NCI-H2107 (cell line): Measurements from ENCODE around the gene GPR37L1.
A peak's percentile ranks its signal among the peaks of the same experiment; 100 is the strongest.
"Not testable (repeated sequence)": the region's sequence is repeated elsewhere in the genome, so short reads cannot be mapped to it uniquely, and the experiment has no call there.

Experiments
- DNase-seq: peaks from one replicate; lab custom pipeline; 2025; lab: John Stamatoyannopoulos, UW

GPR37L1 gene

DNA sequence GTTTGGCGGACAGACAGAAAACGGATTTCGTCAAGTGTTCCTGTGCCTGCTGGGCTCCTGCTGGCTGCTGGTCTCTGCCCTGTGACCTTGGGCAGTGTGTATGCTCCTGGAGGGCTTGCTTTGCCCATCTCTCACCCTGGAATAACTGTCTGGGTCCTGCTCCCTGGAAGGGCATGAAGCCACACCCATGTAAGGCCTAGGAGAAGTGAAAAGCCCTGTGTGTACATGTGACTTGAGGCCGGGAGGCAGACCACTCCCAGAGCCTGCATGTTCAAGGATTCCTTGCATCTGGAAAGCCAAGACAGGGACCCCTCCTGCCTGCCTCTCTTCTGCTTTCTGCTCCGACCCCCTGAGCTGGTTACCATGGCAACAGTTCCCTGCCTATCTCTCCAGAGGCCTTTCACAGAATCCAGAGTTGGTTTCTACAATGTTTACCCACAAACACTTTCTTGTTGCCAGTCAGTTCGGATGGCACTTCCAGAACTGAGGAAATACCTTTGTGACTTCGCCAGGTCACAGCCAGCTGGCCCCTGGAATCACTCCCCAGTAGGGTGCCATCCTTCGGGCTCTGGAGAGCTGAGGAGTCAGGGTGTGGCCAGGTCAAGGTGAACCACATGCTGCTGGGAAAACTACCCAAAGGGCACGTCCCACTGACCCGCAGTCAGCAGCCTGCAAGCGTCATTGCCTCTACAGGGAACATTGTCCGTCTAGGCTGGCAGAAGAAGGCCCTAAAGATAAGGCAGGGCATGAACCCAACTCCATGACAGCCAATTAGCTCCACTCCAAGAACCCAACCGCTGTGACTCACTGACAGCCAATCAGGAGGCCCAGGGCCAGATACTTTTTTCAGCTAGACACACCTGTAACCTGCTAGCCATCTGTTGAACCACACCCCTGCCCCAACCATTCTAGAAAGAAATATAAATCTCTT, 14.7 kb upstream of the GPR37L1 start:
- DNase-seq = peak; percentile 37

- no peak for DNase-seq
These were observed 11.7 kb upstream of the GPR37L1 start for GRCh38 chr1:202110977-202111376.

- DNase-seq = not testable (repeated sequence)
These were observed 11.1 kb upstream of the GPR37L1 start for GRCh38 chr1:202111589-202111988.

DNA sequence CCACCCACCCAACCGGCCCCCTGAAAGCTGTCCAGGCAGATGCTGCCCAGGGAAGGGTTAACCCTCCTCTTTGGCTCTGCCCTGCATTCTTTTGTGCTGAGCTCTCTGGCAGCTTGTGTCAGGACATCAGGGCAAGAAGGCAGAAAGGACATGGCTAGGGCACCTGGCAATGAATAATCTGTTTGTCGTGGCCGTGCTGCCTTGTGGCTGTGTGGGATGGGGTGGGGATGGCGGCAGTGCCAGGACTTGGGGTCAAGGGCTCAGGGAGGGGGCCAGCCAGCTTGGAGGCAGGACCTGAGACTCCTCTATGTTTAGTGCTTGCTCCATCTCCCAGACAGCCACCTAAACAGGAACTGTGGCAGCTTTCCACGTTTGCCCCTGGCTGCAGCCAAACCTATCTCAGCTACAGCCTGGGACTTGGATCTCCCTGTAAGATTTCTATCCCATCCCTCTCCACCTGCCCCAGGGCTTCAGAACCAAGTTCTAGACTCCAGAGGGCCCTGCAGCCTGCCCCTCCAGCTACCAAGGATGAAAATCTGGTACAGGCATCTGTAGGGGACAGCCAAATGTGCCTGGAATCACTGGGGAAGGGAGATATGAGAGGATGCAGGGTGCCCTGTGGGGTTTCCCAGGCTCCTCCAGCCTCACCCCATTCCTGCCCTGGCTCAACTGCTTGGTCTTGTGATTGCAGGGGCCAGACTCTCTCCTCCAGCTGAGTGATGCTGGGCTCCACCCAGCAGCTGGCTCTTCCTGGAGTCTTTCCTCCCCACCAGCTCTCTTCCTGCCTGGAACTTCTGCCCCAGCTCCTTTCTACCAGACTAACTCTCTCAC, 9.6 kb upstream of the GPR37L1 start:
- no peak for DNase-seq

DNA sequence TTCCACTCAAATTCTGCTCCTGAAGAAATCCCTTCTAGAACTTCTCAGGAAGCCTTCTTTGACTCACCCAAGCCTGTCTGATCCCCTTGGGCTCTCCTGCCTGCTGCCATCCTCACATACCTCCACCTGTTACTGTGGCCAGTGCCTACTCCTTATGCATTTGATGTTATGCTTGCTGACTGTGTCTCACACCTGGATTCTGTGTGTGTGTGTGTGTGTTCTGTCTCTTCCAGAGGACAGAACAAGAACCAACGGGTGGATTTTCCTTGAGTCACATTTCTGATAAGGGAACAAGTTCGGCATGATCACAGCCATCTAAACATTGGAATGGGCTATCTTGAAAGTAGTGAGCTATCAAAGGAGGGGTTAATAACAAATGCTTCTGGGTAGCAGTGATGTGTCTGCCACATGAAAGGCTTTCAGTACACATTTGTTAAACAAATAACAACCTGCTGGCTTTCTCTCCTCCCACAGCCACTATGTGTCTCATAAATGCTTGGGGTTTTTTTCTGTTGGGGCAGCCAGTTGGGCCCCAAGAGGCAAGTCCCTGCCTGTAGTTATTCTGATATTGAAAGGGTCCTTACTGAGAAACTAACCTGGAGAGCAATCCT, 8.9 kb upstream of the GPR37L1 start:
- no peak for DNase-seq

DNA sequence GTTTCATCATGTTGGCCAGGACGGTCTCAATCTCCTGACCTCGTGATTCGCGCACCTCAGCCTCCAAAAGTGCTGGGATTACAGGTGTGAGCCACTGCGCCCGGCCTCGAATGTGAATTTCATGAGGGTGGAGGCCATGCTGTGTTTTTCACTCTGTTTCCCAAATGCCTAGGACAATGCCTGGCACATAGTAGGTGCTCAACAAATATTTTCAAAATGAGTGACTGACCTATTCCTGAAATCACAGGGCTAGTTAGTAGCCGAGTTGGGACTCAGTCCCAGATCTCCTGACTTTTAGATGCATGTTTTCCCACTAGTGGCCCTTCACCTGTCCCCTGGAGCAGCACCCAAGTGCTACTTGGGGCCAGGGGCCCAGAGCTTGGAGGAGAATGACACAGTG, 6.4 kb upstream of the GPR37L1 start:
- no peak for DNase-seq

DNA sequence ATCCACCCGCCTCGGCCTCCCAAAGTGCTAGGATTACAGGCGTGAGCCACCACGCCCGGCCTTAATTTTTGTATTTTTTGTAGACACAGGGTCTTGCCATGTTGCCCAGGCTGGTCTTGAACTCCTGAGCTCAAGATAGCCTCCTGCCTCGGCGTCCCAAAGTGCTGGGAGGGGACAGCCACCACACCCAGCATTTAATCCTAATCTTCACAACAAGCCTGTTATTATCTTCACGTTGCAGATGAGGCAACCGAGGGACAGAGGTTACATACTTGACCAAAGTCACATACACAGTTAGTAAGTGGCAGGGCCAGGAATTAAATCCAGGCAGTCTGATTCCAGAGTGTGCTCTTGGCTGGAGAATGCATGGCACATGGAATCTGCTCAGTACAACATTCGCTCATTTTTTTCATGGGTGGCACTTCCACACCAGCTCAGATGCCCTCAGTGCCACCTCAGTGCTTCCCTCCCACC, 4.8 kb upstream of the GPR37L1 start:
- no peak for DNase-seq

DNA sequence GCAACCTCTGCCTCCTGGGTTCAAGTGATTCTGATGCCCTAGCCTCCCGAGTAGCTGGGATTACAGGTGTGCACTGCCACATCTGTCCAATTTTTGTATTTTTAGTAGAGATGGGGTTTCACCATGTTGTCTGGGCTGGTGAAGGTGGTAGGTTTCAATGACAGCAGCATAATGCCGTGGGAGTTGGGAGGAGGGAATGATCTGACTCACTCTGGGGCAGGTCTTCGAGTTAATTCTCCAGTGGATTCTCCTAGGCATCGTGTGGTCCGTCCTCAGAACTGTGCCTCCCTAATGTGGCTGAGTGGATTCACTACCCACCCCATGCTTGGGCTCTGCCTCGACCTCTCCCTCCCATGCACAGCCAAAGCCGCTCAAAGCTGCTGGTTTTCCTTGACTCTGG, 1.7 kb upstream of the GPR37L1 start:
- DNase-seq = no peak

GRCh38 chr1:202123336-202123813, 658 bp downstream of the GPR37L1 start:
- no peak for DNase-seq

- no peak for DNase-seq
These were observed 1.4 kb downstream of the GPR37L1 start for GRCh38 chr1:202124142-202124541.

DNA sequence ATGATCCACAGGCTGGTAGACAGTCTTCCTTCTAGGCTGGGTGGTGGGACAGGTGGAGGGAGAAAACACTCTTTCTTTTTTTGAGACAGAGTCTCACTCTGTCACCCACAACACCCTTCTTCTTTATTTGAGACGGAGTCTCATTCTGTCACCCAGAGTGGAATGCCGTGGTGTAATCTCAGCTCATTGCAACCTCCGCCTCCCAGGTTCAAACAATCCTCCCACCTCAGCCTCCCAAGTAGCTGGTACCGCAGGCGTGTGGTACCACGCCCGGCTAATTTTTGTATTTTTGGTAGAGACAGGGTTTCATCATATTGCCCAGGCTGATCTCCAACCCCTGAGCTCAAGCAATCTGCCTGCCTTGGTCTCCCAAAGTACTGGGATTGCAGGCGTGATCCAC, 2.9 kb downstream of the GPR37L1 start:
- no peak for DNase-seq

- DNase-seq = no peak
These were observed 3.7 kb downstream of the GPR37L1 start for GRCh38 chr1:202126426-202126825.

GRCh38 chr1:202127061-202127460, 4.3 kb downstream of the GPR37L1 start:
- DNase-seq = no peak

DNA sequence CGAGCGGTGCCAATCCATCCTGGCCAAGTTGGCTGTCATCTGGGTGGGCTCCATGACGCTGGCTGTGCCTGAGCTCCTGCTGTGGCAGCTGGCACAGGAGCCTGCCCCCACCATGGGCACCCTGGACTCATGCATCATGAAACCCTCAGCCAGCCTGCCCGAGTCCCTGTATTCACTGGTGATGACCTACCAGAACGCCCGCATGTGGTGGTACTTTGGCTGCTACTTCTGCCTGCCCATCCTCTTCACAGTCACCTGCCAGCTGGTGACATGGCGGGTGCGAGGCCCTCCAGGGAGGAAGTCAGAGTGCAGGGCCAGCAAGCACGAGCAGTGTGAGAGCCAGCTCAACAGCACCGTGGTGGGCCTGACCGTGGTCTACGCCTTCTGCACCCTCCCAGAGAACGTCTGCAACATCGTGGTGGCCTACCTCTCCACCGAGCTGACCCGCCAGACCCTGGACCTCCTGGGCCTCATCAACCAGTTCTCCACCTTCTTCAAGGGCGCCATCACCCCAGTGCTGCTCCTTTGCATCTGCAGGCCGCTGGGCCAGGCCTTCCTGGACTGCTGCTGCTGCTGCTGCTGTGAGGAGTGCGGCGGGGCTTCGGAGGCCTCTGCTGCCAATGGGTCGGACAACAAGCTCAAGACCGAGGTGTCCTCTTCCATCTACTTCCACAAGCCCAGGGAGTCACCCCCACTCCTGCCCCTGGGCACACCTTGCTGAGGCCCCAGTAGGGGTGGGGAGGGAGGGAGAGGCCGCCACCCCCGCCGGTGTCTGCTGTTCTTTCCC, 5.3 kb downstream of the GPR37L1 start:
- DNase-seq = no peak

DNA sequence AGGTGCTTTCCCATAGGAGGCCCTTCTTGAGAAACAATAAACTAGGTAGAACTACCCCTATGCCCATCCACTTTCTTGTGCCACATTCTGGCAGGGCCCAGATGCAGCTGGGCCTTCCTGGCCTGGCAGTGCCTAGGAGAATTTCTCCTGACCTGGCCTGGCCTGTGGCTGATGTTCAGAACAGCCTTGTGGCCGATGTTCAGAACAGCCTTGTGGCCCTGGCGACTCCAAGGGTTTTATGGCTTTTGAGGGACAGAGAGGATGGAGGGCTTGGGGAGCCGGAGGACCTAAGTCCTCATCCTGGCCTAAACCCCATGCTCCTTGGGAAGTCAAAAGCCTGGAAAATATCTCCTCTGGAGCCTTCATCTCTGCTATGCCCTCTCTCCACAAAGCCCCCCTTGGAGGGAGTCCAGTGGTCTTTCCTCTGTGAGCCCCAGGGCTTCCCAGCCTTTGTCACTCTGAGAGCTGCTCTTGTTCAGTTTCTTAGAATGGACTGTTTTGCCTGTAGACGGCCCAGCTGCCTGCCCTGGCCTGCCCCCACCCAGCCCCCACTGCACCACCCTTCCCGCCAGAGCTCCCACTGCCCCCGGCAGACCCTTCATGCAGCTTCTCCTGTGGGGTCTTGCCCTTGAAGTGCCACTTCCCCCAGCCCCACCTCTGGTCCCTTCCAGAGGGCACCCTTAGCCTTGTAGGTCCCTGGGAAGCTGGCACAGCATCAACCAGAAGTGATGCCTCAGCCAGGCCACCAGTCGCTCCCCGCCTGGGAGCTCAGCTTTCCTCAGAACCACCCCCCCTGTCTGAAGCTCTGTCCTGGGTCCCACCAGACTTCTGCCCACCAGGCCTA, 7.0 kb downstream of the GPR37L1 start:
- no peak for DNase-seq

- no peak for DNase-seq
These were observed 7.6 kb downstream of the GPR37L1 start for GRCh38 chr1:202130297-202130721.

GRCh38 chr1:202130816-202131522, 8.3 kb downstream of the GPR37L1 start:
- DNase-seq = no peak

- no peak for DNase-seq
These were observed 9.5 kb downstream of the GPR37L1 start for GRCh38 chr1:202131956-202132821.

GRCh38 chr1:202133001-202133400, 10.3 kb downstream of the GPR37L1 start:
- DNase-seq = no peak
